GM12801 (cell line): ENCODE results near the gene ASB9.

Experiments
- CTCF ChIP-seq: IDR thresholded peaks from one replicate; pipeline ENCODE4 v1.5.1; 2011; ENCODE audit warnings: control low read depth; ENCODE audit not compliant: insufficient read length; ENCODE audit errors: extremely low read depth

Gene ASB9

GRCh38 chrX:15299941-15300851 lies 30.3 kb upstream of the ASB9 start:
- no peak for TF ChIP-seq CTCF

- no peak for TF ChIP-seq CTCF
These were observed 28.9 kb upstream of the ASB9 start for GRCh38 chrX:15298780-15299179.

- TF ChIP-seq CTCF, result no peak
These were observed 28.3 kb upstream of the ASB9 start for GRCh38 chrX:15298201-15298600.

DNA sequence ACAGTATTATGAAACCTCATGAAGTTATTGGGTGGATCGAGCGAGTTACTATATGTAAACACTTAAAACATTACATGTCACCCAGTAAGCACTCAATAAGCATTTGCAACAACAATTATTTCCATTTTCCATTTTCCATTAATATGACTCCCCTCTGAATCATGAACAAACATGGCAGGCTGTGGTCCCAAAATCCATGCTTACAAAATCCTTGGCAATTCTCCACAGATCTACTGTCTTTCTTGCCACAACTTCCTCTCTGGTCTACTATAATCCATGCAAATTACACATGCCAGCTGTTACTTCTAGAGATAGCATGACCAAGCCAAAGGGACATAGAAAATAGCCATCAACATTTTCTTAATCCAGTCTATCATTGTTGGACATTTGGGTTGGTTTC lies 23.6 kb upstream of the ASB9 start:
- no peak for TF ChIP-seq CTCF

- TF ChIP-seq CTCF, result no peak
These were observed 23.0 kb upstream of the ASB9 start for GRCh38 chrX:15292861-15293260.

GRCh38 chrX:15277604-15278003 lies 7.7 kb upstream of the ASB9 start:
- no peak for TF ChIP-seq CTCF

DNA sequence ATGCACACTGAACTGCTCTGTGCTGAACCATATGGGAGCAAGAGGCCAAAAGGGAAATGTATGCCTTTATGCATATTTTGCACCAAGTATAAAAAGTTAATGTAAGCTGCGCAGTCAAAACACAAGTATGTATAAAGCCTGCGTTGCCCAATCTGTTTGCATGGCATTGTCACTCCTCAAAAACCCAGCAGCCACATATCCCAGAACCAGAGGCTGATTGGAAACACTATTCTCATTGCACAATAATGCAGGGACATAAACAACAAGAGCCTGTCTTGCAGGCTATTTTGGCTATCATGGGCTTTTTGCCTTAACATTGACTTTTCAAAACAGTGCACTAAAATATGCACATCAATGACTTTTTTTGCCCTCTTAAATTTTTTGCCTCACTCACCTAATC lies 5.1 kb upstream of the ASB9 start:
- no peak for TF ChIP-seq CTCF

- no peak for TF ChIP-seq CTCF
These were observed 1.9 kb upstream of the ASB9 start for GRCh38 chrX:15271757-15272156.
